Colonic mucosa (tissue), 4 donors: ENCODE data around the gene NRG3. TPM values are rescaled to one million over a fixed set of nuclear protein-coding genes. Genes with fewer than 3 reads are reported as not detected.

Experiments used
- DNase-seq: peaks from one replicate; pipeline ENCODE4 v3.0.0-alpha.2; 2020
- H3K27ac ChIP-seq: fragments of 200-600 bp; one replicate; pipeline ENCODE4 v1.8.0; 2021
- H3K27me3 ChIP-seq: fragments of 200-600 bp; one replicate; pipeline ENCODE4 v1.8.0; 2021
- H3K36me3 ChIP-seq: fragments of 200-600 bp; one replicate; pipeline ENCODE4 v1.8.0; 2021
- H3K4me1 ChIP-seq: fragments of 200-600 bp; one replicate; pipeline ENCODE4 v1.8.0; 2021; ENCODE audit warnings: mild to moderate bottlenecking
- H3K4me3 ChIP-seq: fragments of 200-600 bp; one replicate; pipeline ENCODE4 v1.8.0; 2021
- H3K9ac ChIP-seq, 2 donors: one replicate each; pipeline ENCODE4 v1.7.0; 2013; ENCODE audit warnings: control low read depth in 2 of 2, low read depth in 2 of 2, low read length in 2 of 2
- H3K9me3 ChIP-seq: fragments of 200-600 bp; one replicate; pipeline ENCODE4 v1.8.0; 2021
- CTCF ChIP-seq: fragments of 200-600 bp; IDR thresholded peaks from one replicate; pipeline ENCODE4 v1.8.0; 2022; ENCODE audit warnings: antibody characterized with exemption, mild to moderate bottlenecking
- intact Hi-C: fragments of 100-400 bp; cut with DNase I; formaldehyde crosslinking; loops from one replicate; pipeline ENCODE4 v1.14.1; 2022
- total RNA-seq, 2 donors: library from RNA; stranded (reverse); fragmentation: NEBNext Ultra II Directional in 1 of 2; extraction: Animal tissue kit (Norgen Biotek cat#: 25700) in 1 of 2; gene quantifications; one replicate each; pipeline ENCODE4 v1.2.1, GENCODE V29; 2021
- donor health status: healthy.
- donor health status: DM: no; HTN: no; CAD: no.
- donor health status: DM: no; HTN: no; CAD: no.

Gene NRG3
- total RNA-seq, 2 donors from 2014 or later = 0.24 TPM; not detected in 1

- Histone ChIP-seq H3K27me3 (no peaks in the 10 kb centered on the region), H3K4me3 (no peak overlapping the region), H3K9ac (no peak overlapping the region), H3K27ac (no peak overlapping the region), H3K9me3 (no peaks in the 10 kb centered on the region), H3K36me3 (no peaks in the 10 kb centered on the region), H3K4me1 (no peaks in the 10 kb centered on the region)
- intact Hi-C loops = no loop called here
- TF ChIP-seq CTCF = no peak
- no peak for DNase-seq
Measured at GRCh38 chr10:81950358-81950757, 75.4 kb downstream of the NRG3 start.

DNA sequence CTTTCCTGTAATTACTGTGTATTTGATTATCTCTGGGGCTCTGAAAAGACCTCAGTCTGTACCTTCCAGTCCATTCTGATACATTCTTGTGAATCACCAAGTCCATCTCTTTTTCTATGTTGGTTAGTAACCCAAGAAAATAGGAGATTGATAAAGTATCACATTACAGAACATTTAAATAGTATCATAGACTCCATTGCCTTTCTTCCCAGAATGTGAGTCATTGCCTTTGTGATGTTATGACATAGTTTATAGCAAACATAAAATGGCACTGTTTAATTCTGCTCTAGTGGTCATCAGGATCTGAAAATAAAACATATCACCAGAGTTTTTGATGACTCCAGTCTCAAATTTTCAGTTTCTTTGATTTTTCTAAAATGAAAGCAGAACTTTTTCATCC lies 78.4 kb downstream of the NRG3 start:
- Histone ChIP-seq H3K4me3 (no peak overlapping the region), H3K27ac (no peak overlapping the region), H3K4me1 (no peaks in the 10 kb centered on the region), H3K9ac (no peak overlapping the region), H3K9me3 (no peaks in the 10 kb centered on the region), H3K27me3 (no peaks in the 10 kb centered on the region), H3K36me3 (no peaks in the 10 kb centered on the region)
- intact Hi-C loops = no loop called here
- no peak for DNase-seq
- TF ChIP-seq CTCF = no peak

DNA sequence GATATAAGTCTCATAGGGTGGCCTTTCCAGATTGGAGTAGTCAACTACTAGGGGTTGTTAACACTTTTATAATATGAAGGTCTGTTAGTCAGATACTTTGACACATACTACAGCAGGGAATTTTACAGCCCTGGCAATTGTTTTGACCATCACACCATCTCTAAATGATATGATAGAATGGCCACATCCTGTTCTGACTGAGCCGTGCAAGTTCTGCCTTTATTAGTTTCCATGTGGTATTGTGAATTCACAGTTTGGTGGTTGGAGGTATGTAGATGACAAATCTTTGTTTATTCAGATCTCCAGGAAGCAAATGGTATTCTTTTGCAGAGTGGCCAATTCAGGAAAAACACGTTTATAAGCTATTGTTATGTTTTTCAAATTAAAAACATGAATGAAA lies 83.0 kb downstream of the NRG3 start:
- intact Hi-C loops = no loop called here
- H3K27ac ChIP-seq = no peak overlapping the region
- no peaks in the 10 kb centered on the region for H3K9me3 ChIP-seq
- H3K36me3 ChIP-seq = no peaks in the 10 kb centered on the region
- no peak for TF ChIP-seq CTCF
- no peak overlapping the region for H3K9ac ChIP-seq
- no peaks in the 10 kb centered on the region for H3K4me1 ChIP-seq
- no peak for DNase-seq
- no peaks in the 10 kb centered on the region for H3K27me3 ChIP-seq
- H3K4me3 ChIP-seq = no peak overlapping the region

GRCh38 chr10:81959016-81959415 lies 84.0 kb downstream of the NRG3 start:
- Histone ChIP-seq H3K4me1 (no peaks in the 10 kb centered on the region), H3K27ac (no peak overlapping the region), H3K27me3 (no peaks in the 10 kb centered on the region), H3K9ac (no peak overlapping the region), H3K9me3 (no peaks in the 10 kb centered on the region), H3K36me3 (no peaks in the 10 kb centered on the region), H3K4me3 (no peak overlapping the region)
- no peak for TF ChIP-seq CTCF
- DNase-seq = no peak
- intact Hi-C loops = no loop called here

- Histone ChIP-seq H3K27me3 (no peaks in the 10 kb centered on the region), H3K4me1 (no peaks in the 10 kb centered on the region), H3K27ac (no peak overlapping the region), H3K36me3 (no peaks in the 10 kb centered on the region), H3K9ac (no peak overlapping the region), H3K4me3 (no peak overlapping the region), H3K9me3 (no peaks in the 10 kb centered on the region)
- intact Hi-C loops = no loop called here
- DNase-seq = no peak
- TF ChIP-seq CTCF = no peak
Measured at GRCh38 chr10:81961451-81962184, 86.6 kb downstream of the NRG3 start.
